ENCODE measurements around the gene HOXB4. TPM values are rescaled to one million over a fixed set of nuclear protein-coding genes. Genes with fewer than 3 reads are reported as not detected.
A peak's percentile ranks its signal among the peaks of the same experiment; 100 is the strongest.

HOXB4 gene
- total RNA-seq, 4 donors from 2014 or later, result 1.8 to 6.6 (median 5.1) TPM

GRCh38 chr17:48564188-48565021, 13.7 kb downstream of the HOXB4 start:
- Histone ChIP-seq H3K4me3 (peak overlapping the region; percentile 8 to 43 (median 32)), H3K27me3 (no peaks in the 10 kb centered on the region), H3K9me3 (no peaks in the 10 kb centered on the region), H3K4me1 (peaks cover 0 to 87% (median 2%) of the 10 kb centered on the region in 4 donors), H3K36me3 (no peaks in the 10 kb centered on the region), H3K27ac (peak overlapping the region; percentile 43 to 96 (median 62))
- no peak for TF ChIP-seq CTCF (IDR thresholded peaks at IDR 0.05)
- peak in 2 of 3 donors; percentile 46 to 47 for DNase-seq

GRCh38 chr17:48563867-48564187, 14.3 kb downstream of the HOXB4 start:
- H3K9me3 ChIP-seq, result no peaks in the 10 kb centered on the region
- H3K4me1 ChIP-seq, result peaks cover 0 to 89% (median 2%) of the 10 kb centered on the region in 4 donors
- H3K27me3 ChIP-seq, result no peaks in the 10 kb centered on the region
- TF ChIP-seq CTCF (IDR thresholded peaks at IDR 0.05) (no peak), POLR2A (IDR thresholded peaks at IDR 0.05) (no peak)
- peak in 1 of 3 donors; percentile 30 for DNase-seq
- peak overlapping the region; percentile 43 to 96 (median 62) for H3K27ac ChIP-seq
- H3K4me3 ChIP-seq, result peak overlapping the region; percentile 8 to 43 (median 32)
- no peaks in the 10 kb centered on the region for H3K36me3 ChIP-seq

GRCh38 chr17:48563385-48563838, 14.7 kb downstream of the HOXB4 start:
- H3K4me3 ChIP-seq, result peak overlapping the region in 3 of 4 donors; percentile 27 to 43 (median 37)
- H3K36me3 ChIP-seq, result no peaks in the 10 kb centered on the region
- H3K4me1 ChIP-seq, result peaks cover 0 to 89% (median 2%) of the 10 kb centered on the region in 4 donors
- H3K27me3 ChIP-seq, result no peaks in the 10 kb centered on the region
- peak overlapping the region; percentile 27 to 96 (median 62) for H3K27ac ChIP-seq
- H3K9me3 ChIP-seq, result no peaks in the 10 kb centered on the region
- DNase-seq, result peak in 1 of 3 donors; percentile 16
- TF ChIP-seq CTCF (IDR thresholded peaks at IDR 0.05) (no peak), POLR2A (IDR thresholded peaks at IDR 0.05) (no peak)

GRCh38 chr17:48562934-48563333, 15.2 kb downstream of the HOXB4 start:
- Histone ChIP-seq H3K9me3 (no peaks in the 10 kb centered on the region), H3K4me3 (no peak overlapping the region), H3K27ac (peak overlapping the region; percentile 27 to 96 (median 62)), H3K27me3 (no peaks in the 10 kb centered on the region), H3K4me1 (peaks cover 0 to 89% (median 2%) of the 10 kb centered on the region in 4 donors), H3K36me3 (no peaks in the 10 kb centered on the region)
- no peak for TF ChIP-seq CTCF (IDR thresholded peaks at IDR 0.05)
- TF ChIP-seq POLR2A (IDR thresholded peaks at IDR 0.05), result no peak
- DNase-seq, result peak in 1 of 3 donors; percentile 9

- H3K36me3 ChIP-seq, result no peaks in the 10 kb centered on the region
- DNase-seq, result peak in 1 of 3 donors; percentile 47
- H3K9me3 ChIP-seq, result no peaks in the 10 kb centered on the region
- no peak overlapping the region for H3K4me3 ChIP-seq
- TF ChIP-seq CTCF (IDR thresholded peaks at IDR 0.05), result peak in 2 of 6 experiments; percentile 8 to 15
- TF ChIP-seq POLR2A (IDR thresholded peaks at IDR 0.05), result no peak
- H3K4me1 ChIP-seq, result peaks cover 0 to 89% (median 4%) of the 10 kb centered on the region in 4 donors
- H3K27me3 ChIP-seq, result no peaks in the 10 kb centered on the region
- H3K27ac ChIP-seq, result peak overlapping the region in 2 of 4 donors; percentile 62 to 96
Observed at GRCh38 chr17:48561884-48562810, 16.0 kb downstream of the HOXB4 start.

Data from Peyer's patch (tissue), 4 donors.